ENCODE data around the gene ESD.

Gene ESD

DNA sequence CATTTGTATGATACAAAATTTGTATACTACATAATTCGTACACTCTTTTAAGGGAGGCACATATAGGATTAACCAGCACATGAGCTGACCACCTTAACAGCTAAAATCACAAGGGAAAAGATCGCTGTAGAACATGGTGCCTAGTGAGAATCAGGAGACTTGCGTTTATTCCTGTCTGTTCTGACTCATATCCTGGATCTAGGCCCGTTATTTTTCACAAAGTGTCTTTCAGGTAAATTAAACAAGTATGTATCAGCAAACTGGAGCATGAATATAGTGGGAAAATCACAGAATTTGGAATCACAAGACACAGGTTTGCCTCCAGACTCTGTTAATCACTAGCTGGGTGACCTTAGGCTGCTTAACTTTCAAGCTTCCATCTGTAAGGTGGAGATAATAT is 47.5 kb upstream of the ESD start:
- Histone ChIP-seq H3K36me3 (ENCODE audit: insufficient read depth, low read length) (no peaks in the 10 kb centered on the region), H3K27me3 (ENCODE audit: insufficient read depth, low read length, poor library complexity) (peaks cover 28% of the 10 kb centered on the region), H3K4me1 (ENCODE audit: insufficient read depth, low read length) (no peaks in the 10 kb centered on the region), H3K9me3 (ENCODE audit: insufficient read depth, low read length, severe bottlenecking) (no peaks in the 10 kb centered on the region), H3K79me2 (ENCODE audit: insufficient read depth, low read length) (no peaks in the 10 kb centered on the region), H3K27ac (ENCODE audit: low read length) (no peak overlapping the region), H2AFZ (ENCODE audit: low read depth, low read length) (no peak overlapping the region), H3K4me2 (ENCODE audit: insufficient read depth, low read length) (no peak overlapping the region), H4K20me1 (ENCODE audit: insufficient read depth, low read length) (no peaks in the 10 kb centered on the region), H3K9ac (ENCODE audit: low read depth, low read length) (no peak overlapping the region), H3K4me3 (ENCODE audit: low read depth in 1 of 2, low read length in 2 of 2) (no peak overlapping the region)
- ATAC-seq (ENCODE audit: insufficient read depth, low read depth) (no peak), DNase-seq (no peak)
- TF ChIP-seq, protein P1, sequence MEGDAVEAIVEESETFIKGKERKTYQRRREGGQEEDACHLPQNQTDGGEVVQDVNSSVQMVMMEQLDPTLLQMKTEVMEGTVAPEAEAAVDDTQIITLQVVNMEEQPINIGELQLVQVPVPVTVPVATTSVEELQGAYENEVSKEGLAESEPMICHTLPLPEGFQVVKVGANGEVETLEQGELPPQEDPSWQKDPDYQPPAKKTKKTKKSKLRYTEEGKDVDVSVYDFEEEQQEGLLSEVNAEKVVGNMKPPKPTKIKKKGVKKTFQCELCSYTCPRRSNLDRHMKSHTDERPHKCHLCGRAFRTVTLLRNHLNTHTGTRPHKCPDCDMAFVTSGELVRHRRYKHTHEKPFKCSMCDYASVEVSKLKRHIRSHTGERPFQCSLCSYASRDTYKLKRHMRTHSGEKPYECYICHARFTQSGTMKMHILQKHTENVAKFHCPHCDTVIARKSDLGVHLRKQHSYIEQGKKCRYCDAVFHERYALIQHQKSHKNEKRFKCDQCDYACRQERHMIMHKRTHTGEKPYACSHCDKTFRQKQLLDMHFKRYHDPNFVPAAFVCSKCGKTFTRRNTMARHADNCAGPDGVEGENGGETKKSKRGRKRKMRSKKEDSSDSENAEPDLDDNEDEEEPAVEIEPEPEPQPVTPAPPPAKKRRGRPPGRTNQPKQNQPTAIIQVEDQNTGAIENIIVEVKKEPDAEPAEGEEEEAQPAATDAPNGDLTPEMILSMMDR (IDR thresholded peaks at IDR 0.05; ENCODE audit: borderline replicate concordance, extremely low read depth, low read length, poor library complexity, severe bottlenecking), result no peak
- no peak for TF ChIP-seq EZH2 (IDR thresholded peaks at IDR 0.05; ENCODE audit: borderline replicate concordance, low read depth, low read length, severe bottlenecking)

DNA sequence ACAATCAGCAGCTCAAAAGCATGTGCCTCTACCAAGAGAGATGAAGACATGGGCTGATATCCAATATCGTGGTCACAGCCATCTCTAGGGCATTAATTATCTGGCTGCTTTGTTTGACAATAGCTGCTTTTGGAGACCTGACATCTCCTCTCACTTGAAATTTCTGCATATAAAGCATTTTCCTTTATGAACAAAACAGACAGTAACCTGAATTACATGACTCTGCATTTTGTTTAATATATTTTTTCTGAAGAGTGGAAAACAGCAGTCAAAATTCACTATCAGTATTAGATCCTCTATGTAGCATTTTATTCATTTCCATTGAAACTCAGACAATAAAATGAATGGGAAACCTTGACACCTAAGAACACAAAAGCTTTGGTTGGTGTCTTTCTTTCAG is 42.4 kb upstream of the ESD start:
- TF ChIP-seq, protein P1 (IDR thresholded peaks at IDR 0.05; ENCODE audit: borderline replicate concordance, extremely low read depth, low read length, poor library complexity, severe bottlenecking), result no peak
- TF ChIP-seq EZH2 (IDR thresholded peaks at IDR 0.05; ENCODE audit: borderline replicate concordance, low read depth, low read length, severe bottlenecking), result no peak
- ATAC-seq (ENCODE audit: insufficient read depth, low read depth), result no peak
- Histone ChIP-seq H2AFZ (ENCODE audit: low read depth, low read length) (no peak overlapping the region), H3K4me3 (ENCODE audit: low read depth in 1 of 2, low read length in 2 of 2) (no peak overlapping the region), H3K79me2 (ENCODE audit: insufficient read depth, low read length) (no peaks in the 10 kb centered on the region), H3K36me3 (ENCODE audit: insufficient read depth, low read length) (no peaks in the 10 kb centered on the region), H4K20me1 (ENCODE audit: insufficient read depth, low read length) (no peaks in the 10 kb centered on the region), H3K9me3 (ENCODE audit: insufficient read depth, low read length, severe bottlenecking) (no peaks in the 10 kb centered on the region), H3K9ac (ENCODE audit: low read depth, low read length) (no peak overlapping the region), H3K27ac (ENCODE audit: low read length) (no peak overlapping the region), H3K4me1 (ENCODE audit: insufficient read depth, low read length) (no peaks in the 10 kb centered on the region), H3K27me3 (ENCODE audit: insufficient read depth, low read length, poor library complexity) (peaks cover 22% of the 10 kb centered on the region), H3K4me2 (ENCODE audit: insufficient read depth, low read length) (no peak overlapping the region)
- no peak for DNase-seq

DNA sequence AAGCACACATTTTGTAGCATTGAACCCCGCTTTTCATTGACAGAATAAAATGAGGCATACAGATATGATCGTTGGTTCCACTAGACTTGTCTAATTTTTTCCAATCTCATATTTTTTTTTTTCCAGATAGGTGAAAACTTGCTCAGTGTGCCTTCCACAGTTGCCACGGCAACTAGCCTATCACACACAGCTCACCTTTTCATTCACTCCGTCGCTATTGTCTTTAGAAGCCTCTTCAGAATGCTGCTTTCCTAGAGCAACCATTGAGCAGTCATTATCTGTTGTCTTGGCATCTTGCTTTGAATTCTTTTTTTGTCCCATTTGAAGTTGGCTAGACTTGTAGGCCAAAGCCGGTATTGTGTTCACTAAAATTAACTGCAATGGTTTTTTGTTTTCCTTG is 37.7 kb upstream of the ESD start:
- H4K20me1 ChIP-seq (ENCODE audit: insufficient read depth, low read length), result no peaks in the 10 kb centered on the region
- no peaks in the 10 kb centered on the region for H3K4me1 ChIP-seq (ENCODE audit: insufficient read depth, low read length)
- DNase-seq (no peak), ATAC-seq (ENCODE audit: insufficient read depth, low read depth) (no peak)
- H3K36me3 ChIP-seq (ENCODE audit: insufficient read depth, low read length), result no peaks in the 10 kb centered on the region
- no peak overlapping the region for H3K4me2 ChIP-seq (ENCODE audit: insufficient read depth, low read length)
- no peaks in the 10 kb centered on the region for H3K9me3 ChIP-seq (ENCODE audit: insufficient read depth, low read length, severe bottlenecking)
- H3K4me3 ChIP-seq (ENCODE audit: low read depth in 1 of 2, low read length in 2 of 2), result no peak overlapping the region
- peaks cover 8% of the 10 kb centered on the region for H3K27me3 ChIP-seq (ENCODE audit: insufficient read depth, low read length, poor library complexity)
- H2AFZ ChIP-seq (ENCODE audit: low read depth, low read length), result no peak overlapping the region
- no peak overlapping the region for H3K9ac ChIP-seq (ENCODE audit: low read depth, low read length)
- TF ChIP-seq, protein P1 (IDR thresholded peaks at IDR 0.05; ENCODE audit: borderline replicate concordance, extremely low read depth, low read length, poor library complexity, severe bottlenecking), result no peak
- no peak for TF ChIP-seq EZH2 (IDR thresholded peaks at IDR 0.05; ENCODE audit: borderline replicate concordance, low read depth, low read length, severe bottlenecking)
- H3K79me2 ChIP-seq (ENCODE audit: insufficient read depth, low read length), result no peaks in the 10 kb centered on the region
- no peak overlapping the region for H3K27ac ChIP-seq (ENCODE audit: low read length)
